ENCODE measurements around the gene PLSCR2. TPM values are rescaled to one million over a fixed set of nuclear protein-coding genes. Genes with fewer than 3 reads are reported as not detected.

The PLSCR2 gene
- total and polyA plus RNA-seq, 9 donors = 0.27 to 0.35 TPM; not detected in 7

- no peaks in the 10 kb centered on the region for H3K4me1 ChIP-seq (ENCODE audit: insufficient read depth)
- TF ChIP-seq EP300 (IDR thresholded peaks at IDR 0.05) = no peak
- no peak for TF ChIP-seq CTCF (IDR thresholded peaks at IDR 0.05)
- no peak for TF ChIP-seq POLR2A (IDR thresholded peaks at IDR 0.05)
- intact Hi-C loops (cut with DNase I) = no loop called here
- no peak for DNase-seq
- H3K9me3 ChIP-seq = no peaks in the 10 kb centered on the region
- H3K36me3 ChIP-seq = no peaks in the 10 kb centered on the region
- no peak overlapping the region for H3K4me3 ChIP-seq
- no peak overlapping the region for H3K27ac ChIP-seq
- H3K27me3 ChIP-seq = no peaks in the 10 kb centered on the region
Measured at GRCh38 chr3:146404436-146404835, 64.9 kb downstream of the PLSCR2 start.

- no peaks in the 10 kb centered on the region for H3K9me3 ChIP-seq
- H3K36me3 ChIP-seq = no peaks in the 10 kb centered on the region
- H3K4me3 ChIP-seq = no peak overlapping the region
- H3K4me1 ChIP-seq (ENCODE audit: insufficient read depth) = no peaks in the 10 kb centered on the region
- no peak for DNase-seq
- WGBS, 3 donors = 93 to 97% (median 97%) methylated on average over 3 of the region's 3 CpGs
- no peak overlapping the region for H3K27ac ChIP-seq
- intact Hi-C loops (cut with DNase I) = no loop called here
- no peak for TF ChIP-seq EP300 (IDR thresholded peaks at IDR 0.05)
- no peak for TF ChIP-seq CTCF (IDR thresholded peaks at IDR 0.05)
- TF ChIP-seq POLR2A (IDR thresholded peaks at IDR 0.05) = no peak
- H3K27me3 ChIP-seq = no peaks in the 10 kb centered on the region
Measured at GRCh38 chr3:146403792-146404191, 65.6 kb downstream of the PLSCR2 start.

DNA sequence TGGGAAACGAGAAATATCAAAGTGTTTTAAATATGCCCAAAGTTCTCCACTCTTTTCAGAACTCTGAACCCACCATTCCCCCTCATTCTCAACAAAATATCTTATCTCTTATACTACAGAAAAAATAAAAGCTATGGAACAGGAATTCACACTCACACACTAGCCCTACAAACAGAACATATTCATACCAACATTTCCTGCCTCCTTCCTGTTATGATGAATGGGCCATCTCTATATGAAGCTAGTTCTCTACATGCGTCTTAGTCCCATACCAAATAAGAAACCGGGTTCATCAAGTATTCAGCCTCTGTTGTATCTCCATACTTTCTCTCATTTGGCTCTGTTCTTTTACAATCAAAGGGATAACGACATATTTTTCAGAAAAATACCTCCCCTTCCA is 72.6 kb downstream of the PLSCR2 start:
- Histone ChIP-seq H3K9me3 (no peaks in the 10 kb centered on the region), H3K27me3 (no peaks in the 10 kb centered on the region), H3K36me3 (no peaks in the 10 kb centered on the region), H3K4me3 (no peak overlapping the region), H3K27ac (no peak overlapping the region), H3K4me1 (ENCODE audit: insufficient read depth) (no peaks in the 10 kb centered on the region)
- WGBS, 3 donors = 88 to 92% (median 91%) methylated on average over 4 of the region's 4 CpGs
- no peak for DNase-seq
- intact Hi-C loops (cut with DNase I) = no loop called here
- TF ChIP-seq CTCF (IDR thresholded peaks at IDR 0.05) (no peak), EP300 (IDR thresholded peaks at IDR 0.05) (no peak), POLR2A (IDR thresholded peaks at IDR 0.05) (no peak)

GRCh38 chr3:146395164-146395563 is 74.2 kb downstream of the PLSCR2 start:
- Histone ChIP-seq H3K27ac (no peak overlapping the region), H3K36me3 (no peaks in the 10 kb centered on the region), H3K4me3 (no peak overlapping the region), H3K9me3 (no peaks in the 10 kb centered on the region), H3K27me3 (no peaks in the 10 kb centered on the region), H3K4me1 (ENCODE audit: insufficient read depth) (no peaks in the 10 kb centered on the region)
- DNase-seq = no peak
- WGBS, 3 donors = 75 to 85% (median 76%) methylated on average over 2 of the region's 2 CpGs
- intact Hi-C loops (cut with DNase I) = no loop called here
- TF ChIP-seq EP300 (IDR thresholded peaks at IDR 0.05) (no peak), POLR2A (IDR thresholded peaks at IDR 0.05) (no peak), CTCF (IDR thresholded peaks at IDR 0.05) (no peak)

GRCh38 chr3:146390957-146391356 is 78.4 kb downstream of the PLSCR2 start:
- TF ChIP-seq EP300 (IDR thresholded peaks at IDR 0.05) = no peak
- no peak for TF ChIP-seq CTCF (IDR thresholded peaks at IDR 0.05)
- TF ChIP-seq POLR2A (IDR thresholded peaks at IDR 0.05) = no peak
- peak overlapping the region in 1 of 2 donors; percentile 63 for H3K27ac ChIP-seq
- H3K36me3 ChIP-seq = no peaks in the 10 kb centered on the region
- no peaks in the 10 kb centered on the region for H3K9me3 ChIP-seq
- H3K4me1 ChIP-seq (ENCODE audit: insufficient read depth) = no peaks in the 10 kb centered on the region
- no peak overlapping the region for H3K4me3 ChIP-seq
- intact Hi-C loops (cut with DNase I) = no loop called here
- peak in 4 of 5 donors; percentile 47 to 66 (median 55) for DNase-seq
- H3K27me3 ChIP-seq = no peaks in the 10 kb centered on the region
